PC-9 (cell line): ENCODE measurements around the gene SLC7A8. TPM values are rescaled to one million over a fixed set of nuclear protein-coding genes. Genes with fewer than 3 reads are reported as not detected.
"Not testable (repeated sequence)": the region's sequence is repeated elsewhere in the genome, so short reads cannot be mapped to it uniquely, and the experiment has no call there.

Source experiments
- BruUV-seq: library from RNA; stranded (reverse); fragments of 400-500 nt; replicated peaks from 2 replicates; lab custom pipeline; 2021; lab: Mats Ljungman, UMichigan
- CTCF ChIA-PET: fragments of 300-600 bp; sonication (Branson Sonifier 250); formaldehyde crosslinking; loops from one replicate; lab custom pipeline; 2022; ENCODE audit warnings: antibody characterized with exemption; lab: Charles Lee
- POLR2A ChIA-PET: fragments of 300-600 bp; sonication (Branson Sonifier 250); formaldehyde crosslinking; loops from one replicate; lab custom pipeline; 2022; ENCODE audit warnings: antibody characterized with exemption; ENCODE audit not compliant: unreplicated experiment; lab: Charles Lee
- DNase-seq, 2 experiments: peaks; one replicate each; pipeline versions ENCODE4 v3.0.0 to v3.0.0-alpha.2; 2015 to 2022; ENCODE audit warnings: mixed read lengths in 1 of 2
- H2AFZ ChIP-seq: fragments of 200-600 bp; sonication (generic); 2 replicates; pipeline ENCODE4 v1.8.1; 2017; ENCODE audit warnings: antibody characterized with exemption
- H3F3A ChIP-seq: fragments of 200-600 bp; sonication (generic); 2 replicates; pipeline ENCODE4 v1.8.1; 2017; ENCODE audit warnings: antibody characterized with exemption, mild to moderate bottlenecking, low read depth; ENCODE audit not compliant: insufficient read depth
- H3K27ac ChIP-seq: fragments of 200-600 bp; sonication (generic); 2 replicates; pipeline ENCODE4 v1.6.1; 2016; ENCODE audit warnings: mixed run types
- H3K27me3 ChIP-seq: fragments of 200-600 bp; sonication (generic); 2 replicates; pipeline ENCODE4 v1.6.1; 2016; ENCODE audit warnings: low read depth, mixed run types; ENCODE audit not compliant: insufficient read depth
- H3K36me3 ChIP-seq: fragments of 200-600 bp; sonication (generic); 2 replicates; pipeline ENCODE4 v1.6.1; 2016; ENCODE audit warnings: low read depth, mixed run types
- H3K4me1 ChIP-seq: fragments of 200-600 bp; sonication (generic); replicated peaks from 2 replicates; pipeline ENCODE4 v1.6.1; 2016; ENCODE audit warnings: mixed run types; ENCODE audit not compliant: insufficient read depth
- H3K4me2 ChIP-seq: fragments of 200-600 bp; sonication (generic); 2 replicates; pipeline ENCODE4 v1.6.1; 2017; ENCODE audit warnings: mixed run types
- H3K4me3 ChIP-seq: fragments of 200-600 bp; sonication (generic); 2 replicates; pipeline ENCODE4 v1.6.1; 2016; ENCODE audit warnings: mixed run types
- H3K79me2 ChIP-seq: fragments of 200-600 bp; sonication (generic); 2 replicates; pipeline ENCODE4 v1.6.1; 2017; ENCODE audit warnings: low read depth, mixed run types
- H3K9me2 ChIP-seq: fragments of 200-600 bp; sonication (generic); 2 replicates; pipeline ENCODE4 v1.8.1; 2017; ENCODE audit warnings: mild to moderate bottlenecking; ENCODE audit not compliant: insufficient read depth
- H3K9me3 ChIP-seq: fragments of 200-600 bp; sonication (generic); 2 replicates; pipeline ENCODE4 v1.8.1; 2016; ENCODE audit warnings: low read depth; ENCODE audit not compliant: insufficient read depth
- H4K20me1 ChIP-seq: fragments of 200-600 bp; sonication (generic); 2 replicates; pipeline ENCODE4 v1.8.1; 2017; ENCODE audit not compliant: insufficient read depth
- CTCF ChIP-seq: fragments of 200-600 bp; sonication (generic); conservative IDR thresholded peaks from 2 replicates; pipeline ENCODE4 v1.6.1; 2017; ENCODE audit warnings: mixed run types, antibody characterized with exemption, mild to moderate bottlenecking, moderate library complexity
- EZH2 ChIP-seq: fragments of 200-600 bp; sonication (generic); IDR thresholded peaks from 2 replicates; pipeline ENCODE4 v1.8.0; 2017; ENCODE audit warnings: antibody characterized with exemption, low read depth
- intact Hi-C: fragments of 100-400 bp; cut with micrococcal nuclease; formaldehyde crosslinking; loops from one replicate; pipeline ENCODE4 v1.10.0; 2022; ENCODE audit not compliant: unreplicated experiment
- total RNA-seq: library from RNA; stranded (reverse); gene quantifications from 2 replicates; pipeline ENCODE4 v1.2.3, GENCODE V29; 2021

The SLC7A8 gene
- total RNA-seq, 1 experiment from 2014 or later, result 3.6 TPM

GRCh38 chr14:23202001-23202400, 18.5 kb upstream of the SLC7A8 start:
- intact Hi-C loops, result no loop called here
- no peaks in the 10 kb centered on the region for H3F3A ChIP-seq
- no peaks in the 10 kb centered on the region for H3K9me2 ChIP-seq
- no peaks in the 10 kb centered on the region for H3K27me3 ChIP-seq
- CTCF ChIA-PET, result no interaction called here
- no peaks in the 10 kb centered on the region for H4K20me1 ChIP-seq
- no peaks in the 10 kb centered on the region for H3K36me3 ChIP-seq
- DNase-seq, result no peak
- H3K4me1 ChIP-seq, result no peaks in the 10 kb centered on the region
- POLR2A ChIA-PET, result no interaction called here
- no peak overlapping the region for H3K27ac ChIP-seq
- BruUV-seq, result no TSS peak
- H2AFZ ChIP-seq, result no peak overlapping the region
- no peak for TF ChIP-seq CTCF
- TF ChIP-seq EZH2, result no peak
- H3K4me2 ChIP-seq, result no peak overlapping the region
- H3K9me3 ChIP-seq, result no peaks in the 10 kb centered on the region
- no peak overlapping the region for H3K4me3 ChIP-seq
- no peaks in the 10 kb centered on the region for H3K79me2 ChIP-seq

- H3K4me1 ChIP-seq, H3F3A ChIP-seq, H3K9me3 ChIP-seq, H3K4me3 ChIP-seq, POLR2A ChIA-PET, DNase-seq, H4K20me1 ChIP-seq, H3K27me3 ChIP-seq, intact Hi-C loops, H3K9me2 ChIP-seq, H3K27ac ChIP-seq, BruUV-seq, H3K36me3 ChIP-seq, H2AFZ ChIP-seq, H3K4me2 ChIP-seq, H3K79me2 ChIP-seq: not testable (repeated sequence)
- CTCF ChIA-PET, result interaction anchor here (0.6 kb wide), 1 partner anchor 47 kb away, joined by 9 read pairs; no protein-coding TSS in a partner anchor
Measured at GRCh38 chr14:23199141-23199540, 15.7 kb upstream of the SLC7A8 start.

GRCh38 chr14:23196487-23196886, 13.0 kb upstream of the SLC7A8 start:
- H3K36me3 ChIP-seq, H3K9me3 ChIP-seq, H3K9me2 ChIP-seq, H3F3A ChIP-seq, H3K27me3 ChIP-seq, BruUV-seq, H2AFZ ChIP-seq, intact Hi-C loops, H4K20me1 ChIP-seq, H3K4me1 ChIP-seq, H3K79me2 ChIP-seq, H3K4me3 ChIP-seq, H3K27ac ChIP-seq, H3K4me2 ChIP-seq, DNase-seq, CTCF ChIA-PET: not testable (repeated sequence)
- POLR2A ChIA-PET, result interaction anchor here (0.6 kb wide), 1 partner anchor 46 kb away, joined by 3 read pairs; no protein-coding TSS in a partner anchor

- DNase-seq, result no peak
- H2AFZ ChIP-seq, result no peak overlapping the region; the same call in 1 of the 2 replicates
- H3K9me2 ChIP-seq, result no peaks in the 10 kb centered on the region
- BruUV-seq, result no TSS peak
- no peaks in the 10 kb centered on the region for H3F3A ChIP-seq
- ChIA-PET CTCF (interaction anchor here (0.6 kb wide), 1 partner anchor 504 kb away, joined by 8 read pairs; no protein-coding TSS in a partner anchor), POLR2A (interaction anchor here (0.7 kb wide), 1 partner anchor 126 kb away, joined by 11 read pairs; the partner anchor contains the start of gene PABPN1)
- H3K4me1 ChIP-seq, result no peaks in the 10 kb centered on the region
- H3K36me3 ChIP-seq, result no peaks in the 10 kb centered on the region
- intact Hi-C loops, result no loop called here
- no peaks in the 10 kb centered on the region for H3K27me3 ChIP-seq
- H3K27ac ChIP-seq, result no peak overlapping the region
- no peak overlapping the region for H3K4me2 ChIP-seq
- H3K79me2 ChIP-seq, result no peaks in the 10 kb centered on the region
- no peak overlapping the region for H3K4me3 ChIP-seq
- TF ChIP-seq CTCF, result no peak
- no peak for TF ChIP-seq EZH2
- H3K9me3 ChIP-seq, result no peaks in the 10 kb centered on the region
- no peaks in the 10 kb centered on the region for H4K20me1 ChIP-seq
Measured at GRCh38 chr14:23195552-23196101, 12.2 kb upstream of the SLC7A8 start.
